NCI-H345 treated with DMSO at 0.1 percent for 48 hours (cell line): ENCODE results near the gene SLC38A10.
"Not testable (repeated sequence)": the region's sequence is repeated elsewhere in the genome, so short reads cannot be mapped to it uniquely, and the experiment has no call there.

Source experiments
- DNase-seq: peaks from one replicate; lab custom pipeline; 2025; ENCODE audit not compliant: unreplicated experiment; lab: John Stamatoyannopoulos, UW

SLC38A10 gene

GRCh38 chr17:81232616-81233241 lies 62.4 kb downstream of the SLC38A10 start:
- no peak for DNase-seq

GRCh38 chr17:81231766-81232581 lies 63.1 kb downstream of the SLC38A10 start:
- no peak for DNase-seq

- DNase-seq, result no peak
These were observed 63.9 kb downstream of the SLC38A10 start for GRCh38 chr17:81231121-81231645.

GRCh38 chr17:81230043-81230820 lies 64.9 kb downstream of the SLC38A10 start:
- no peak for DNase-seq

GRCh38 chr17:81229666-81229920 lies 65.5 kb downstream of the SLC38A10 start:
- no peak for DNase-seq

- DNase-seq, result no peak
These were observed 66.1 kb downstream of the SLC38A10 start for GRCh38 chr17:81228834-81229665.

- DNase-seq, result no peak
These were observed 66.7 kb downstream of the SLC38A10 start for GRCh38 chr17:81228420-81228819.

- not testable (repeated sequence) for DNase-seq
These were observed 67.5 kb downstream of the SLC38A10 start for GRCh38 chr17:81227630-81228029.

- DNase-seq, result peak; percentile 51
These were observed 71.4 kb downstream of the SLC38A10 start for GRCh38 chr17:81223762-81224130.

GRCh38 chr17:81222906-81223761 lies 72.0 kb downstream of the SLC38A10 start, which contains the start of gene CEP131:
CEP131 (minus strand) TSS chr17:81222965; CDS start chr17:81220056, 2,909 bp downstream.
- peak; percentile 99 for DNase-seq

- DNase-seq, result no peak
These were observed 72.5 kb downstream of the SLC38A10 start for GRCh38 chr17:81222620-81222905.

GRCh38 chr17:81221842-81222619 lies 73.1 kb downstream of the SLC38A10 start:
- DNase-seq, result no peak

- no peak for DNase-seq
These were observed 73.7 kb downstream of the SLC38A10 start for GRCh38 chr17:81221371-81221841.

- no peak for DNase-seq
These were observed 75.5 kb downstream of the SLC38A10 start for GRCh38 chr17:81219476-81220180.

GRCh38 chr17:81218991-81219390 lies 76.1 kb downstream of the SLC38A10 start:
- DNase-seq, result no peak

- DNase-seq, result no peak
These were observed 76.6 kb downstream of the SLC38A10 start for GRCh38 chr17:81218459-81218858.

- DNase-seq, result no peak
These were observed 77.6 kb downstream of the SLC38A10 start for GRCh38 chr17:81217491-81217890.

GRCh38 chr17:81213978-81214377 lies 81.1 kb downstream of the SLC38A10 start:
- no peak for DNase-seq

GRCh38 chr17:81212365-81212764 lies 82.7 kb downstream of the SLC38A10 start:
- DNase-seq, result no peak
